ENCODE data around the gene NFATC2.

DNA sequence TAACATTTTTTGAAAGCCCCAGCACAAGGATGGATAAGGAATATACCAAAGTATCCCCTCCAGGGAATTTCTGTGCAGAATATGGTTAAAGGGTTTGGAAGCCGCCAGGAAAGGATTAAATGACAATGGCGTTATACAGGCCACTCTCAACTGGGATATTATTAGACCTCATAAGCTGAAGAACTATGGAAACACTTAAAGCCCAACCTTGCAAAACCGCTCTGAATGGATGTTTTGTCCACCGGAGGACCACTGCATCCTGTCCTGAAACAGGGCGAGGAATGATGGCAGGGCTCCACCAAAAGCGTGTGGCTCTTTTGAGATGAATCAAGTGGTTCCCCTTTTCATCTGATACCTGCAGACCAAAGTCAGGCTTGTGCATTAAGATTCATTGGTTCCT is 32.4 kb downstream of the NFATC2 start:
- TF ChIP-seq YY1 (IDR thresholded peaks at IDR 0.05; ENCODE audit: insufficient read depth, insufficient read length) (no peak), ZNF274 (IDR thresholded peaks at IDR 0.05; ENCODE audit: low read depth, low read length) (no peak)

Data from NT2/D1 (cell line).